HUES48 (cell line): ENCODE results near the gene CTXN2.

ENCODE experiments used
- H3K27ac ChIP-seq: one replicate; pipeline ENCODE4 v1.7.0; 2013; ENCODE audit warnings: low read depth, low read length, inconsistent platforms
- H3K27me3 ChIP-seq: 2 replicates; pipeline ENCODE4 v1.6.1; 2013; ENCODE audit warnings: mild to moderate bottlenecking, low read length; ENCODE audit not compliant: control insufficient read depth, insufficient read depth
- H3K36me3 ChIP-seq: 2 replicates; pipeline ENCODE4 v1.6.1; 2013; ENCODE audit warnings: low read length; ENCODE audit not compliant: control insufficient read depth, insufficient read depth
- H3K4me1 ChIP-seq: 2 replicates; pipeline ENCODE4 v1.6.1; 2013; ENCODE audit warnings: mild to moderate bottlenecking, low read length; ENCODE audit not compliant: control insufficient read depth, insufficient read depth
- H3K4me3 ChIP-seq: 2 replicates; pipeline ENCODE4 v1.5.1; 2013; ENCODE audit warnings: mild to moderate bottlenecking, low read depth, low read length
- H3K9ac ChIP-seq: 2 replicates; pipeline ENCODE4 v1.6.1; 2013; ENCODE audit warnings: mild to moderate bottlenecking, low read depth, low read length, moderate library complexity
- H3K9me3 ChIP-seq: 2 replicates; pipeline ENCODE4 v1.6.1; 2013; ENCODE audit warnings: low read length; ENCODE audit not compliant: control insufficient read depth, insufficient read depth

CTXN2 gene

GRCh38 chr15:48221885-48222284 lies 30.4 kb downstream of the CTXN2 start:
- Histone ChIP-seq H3K9me3 (no peaks in the 10 kb centered on the region), H3K4me3 (no peak overlapping the region), H3K36me3 (no peaks in the 10 kb centered on the region), H3K4me1 (no peaks in the 10 kb centered on the region), H3K9ac (no peak overlapping the region), H3K27me3 (no peaks in the 10 kb centered on the region), H3K27ac (no peak overlapping the region)

GRCh38 chr15:48222627-48223026 lies 31.2 kb downstream of the CTXN2 start:
- Histone ChIP-seq H3K36me3 (no peaks in the 10 kb centered on the region), H3K9ac (no peak overlapping the region), H3K9me3 (no peaks in the 10 kb centered on the region), H3K27me3 (no peaks in the 10 kb centered on the region), H3K4me1 (no peaks in the 10 kb centered on the region), H3K27ac (no peak overlapping the region), H3K4me3 (no peak overlapping the region)

DNA sequence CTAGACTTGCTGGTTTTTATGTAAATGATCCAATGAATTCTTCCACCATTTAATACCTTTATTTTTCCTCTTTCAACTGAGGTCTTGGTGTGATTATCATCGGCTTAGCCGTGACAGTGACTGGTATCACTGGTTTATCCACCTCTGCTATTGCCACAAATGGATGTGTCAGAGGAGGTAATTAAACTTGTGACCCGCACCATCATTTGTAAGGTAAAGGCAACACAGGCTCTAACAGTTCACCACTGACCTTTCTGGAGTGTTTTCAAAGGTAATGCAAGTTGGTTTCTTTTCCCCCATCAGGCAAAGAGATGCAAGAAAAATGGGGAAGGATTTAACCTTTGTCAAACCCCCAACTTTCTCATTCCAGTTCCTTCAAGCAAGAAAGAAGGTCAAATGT lies 34.3 kb downstream of the CTXN2 start:
- H3K27me3 ChIP-seq: no peaks in the 10 kb centered on the region
- H3K27ac ChIP-seq: no peak overlapping the region
- H3K9ac ChIP-seq: no peak overlapping the region
- H3K9me3 ChIP-seq: no peaks in the 10 kb centered on the region
- H3K4me3 ChIP-seq: no peak overlapping the region
- H3K4me1 ChIP-seq: no peaks in the 10 kb centered on the region
- no peaks in the 10 kb centered on the region for H3K36me3 ChIP-seq

- H3K4me3 ChIP-seq: no peak overlapping the region
- H3K27me3 ChIP-seq: no peaks in the 10 kb centered on the region
- no peak overlapping the region for H3K9ac ChIP-seq
- no peak overlapping the region for H3K27ac ChIP-seq
- H3K9me3 ChIP-seq: no peaks in the 10 kb centered on the region
- H3K36me3 ChIP-seq: no peaks in the 10 kb centered on the region
- H3K4me1 ChIP-seq: no peaks in the 10 kb centered on the region
Observed at GRCh38 chr15:48230498-48230897, 39.0 kb downstream of the CTXN2 start.

DNA sequence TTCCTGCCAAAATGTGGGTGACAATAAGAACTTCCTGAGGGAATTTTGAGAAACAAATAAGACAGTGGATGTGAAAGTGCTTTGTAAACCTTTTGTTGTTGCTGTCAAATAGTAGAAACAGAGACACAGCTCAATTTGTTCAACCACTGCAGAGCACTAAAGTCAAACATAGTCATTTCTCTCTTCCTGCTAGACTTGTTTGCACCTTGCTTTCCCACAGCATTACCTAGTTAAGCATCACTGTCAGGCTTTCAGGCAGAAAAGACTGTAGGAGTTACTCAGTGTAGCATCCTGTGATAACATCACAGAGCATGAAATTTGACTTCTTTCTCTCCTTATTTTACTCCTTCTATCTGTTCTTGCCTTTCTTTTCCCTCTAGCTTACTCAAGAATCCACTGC lies 41.8 kb downstream of the CTXN2 start:
- H3K4me3 ChIP-seq: no peak overlapping the region
- H3K27ac ChIP-seq: no peak overlapping the region
- H3K27me3 ChIP-seq: no peaks in the 10 kb centered on the region
- H3K4me1 ChIP-seq: no peaks in the 10 kb centered on the region
- no peaks in the 10 kb centered on the region for H3K36me3 ChIP-seq
- H3K9ac ChIP-seq: no peak overlapping the region
- no peaks in the 10 kb centered on the region for H3K9me3 ChIP-seq

- Histone ChIP-seq H3K4me3 (no peak overlapping the region), H3K36me3 (no peaks in the 10 kb centered on the region), H3K27ac (no peak overlapping the region), H3K4me1 (no peaks in the 10 kb centered on the region), H3K9ac (no peak overlapping the region), H3K27me3 (no peaks in the 10 kb centered on the region), H3K9me3 (no peaks in the 10 kb centered on the region)
Observed at GRCh38 chr15:48239334-48239733, 47.9 kb downstream of the CTXN2 start.

DNA sequence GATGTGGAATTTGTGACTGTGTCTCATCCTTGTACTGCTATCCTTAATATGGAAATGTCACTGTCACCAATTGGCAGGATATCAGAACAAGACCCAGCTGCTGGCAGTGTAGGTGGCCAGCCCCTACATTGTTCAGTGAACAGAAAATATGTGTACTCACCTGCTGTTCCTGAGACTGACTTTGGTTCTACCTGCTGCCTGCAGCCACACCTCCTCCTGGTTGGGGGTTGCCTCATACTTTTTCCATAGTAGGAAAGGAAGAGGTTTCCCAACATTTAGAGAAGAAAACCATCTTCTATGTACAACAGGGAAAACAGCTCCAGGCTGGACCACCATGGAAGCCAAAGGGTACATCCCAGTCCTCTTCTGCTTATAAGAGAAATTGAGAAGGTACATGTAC lies 50.5 kb downstream of the CTXN2 start:
- no peaks in the 10 kb centered on the region for H3K9me3 ChIP-seq
- no peak overlapping the region for H3K9ac ChIP-seq
- no peaks in the 10 kb centered on the region for H3K36me3 ChIP-seq
- H3K27me3 ChIP-seq: no peaks in the 10 kb centered on the region
- H3K4me3 ChIP-seq: no peak overlapping the region
- no peaks in the 10 kb centered on the region for H3K4me1 ChIP-seq
- H3K27ac ChIP-seq: no peak overlapping the region

- Histone ChIP-seq H3K36me3 (no peaks in the 10 kb centered on the region), H3K9ac (no peak overlapping the region), H3K9me3 (no peaks in the 10 kb centered on the region), H3K4me3 (no peak overlapping the region), H3K4me1 (no peaks in the 10 kb centered on the region), H3K27me3 (no peaks in the 10 kb centered on the region), H3K27ac (no peak overlapping the region)
Observed at GRCh38 chr15:48242535-48242934, 51.1 kb downstream of the CTXN2 start.

DNA sequence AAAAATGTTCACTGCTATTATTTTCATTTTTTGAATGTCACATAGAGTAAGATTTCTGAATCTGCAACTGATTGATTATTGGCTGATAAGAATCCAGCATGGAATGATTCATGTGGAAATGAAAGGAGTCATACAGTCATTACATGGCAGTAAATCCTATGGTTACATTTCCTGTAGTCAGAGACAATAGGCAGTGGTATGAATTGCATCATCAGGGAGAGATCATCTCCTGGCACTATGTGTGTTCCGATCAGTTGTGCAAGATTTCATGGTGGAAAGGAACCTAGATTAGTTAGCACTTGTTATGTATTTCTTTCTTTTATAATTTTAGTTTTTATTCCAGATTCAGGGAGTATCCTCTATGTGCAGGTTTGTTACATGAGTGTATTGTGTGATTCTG lies 53.5 kb downstream of the CTXN2 start:
- H3K4me1 ChIP-seq: no peaks in the 10 kb centered on the region

DNA sequence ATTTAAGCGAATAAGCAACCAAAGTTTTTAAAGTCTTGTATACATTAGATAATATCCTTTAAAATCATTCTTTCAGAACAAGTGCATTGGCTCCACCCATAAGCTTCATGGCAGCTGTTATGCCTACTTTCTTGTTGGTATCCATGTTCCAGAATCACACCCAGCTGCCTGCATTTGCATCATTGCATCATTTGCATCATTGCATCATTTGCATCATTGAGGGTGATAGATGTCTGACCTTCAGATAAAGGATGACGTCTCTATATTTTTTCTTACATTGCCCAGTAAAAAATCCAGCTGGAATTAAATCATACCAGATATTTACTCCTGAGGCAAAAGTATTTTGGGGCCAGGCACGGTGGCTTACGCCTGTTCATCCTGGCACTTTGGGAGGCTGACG lies 56.9 kb downstream of the CTXN2 start:
- Histone ChIP-seq H3K27me3 (no peaks in the 10 kb centered on the region), H3K27ac (no peak overlapping the region), H3K4me3 (no peak overlapping the region), H3K9me3 (no peaks in the 10 kb centered on the region), H3K36me3 (no peaks in the 10 kb centered on the region), H3K4me1 (peaks cover 4% of the 10 kb centered on the region), H3K9ac (no peak overlapping the region)

More for the DNA sequence above, 53.5 kb downstream of the CTXN2 start:
- no peak overlapping the region for H3K9ac ChIP-seq
- no peaks in the 10 kb centered on the region for H3K9me3 ChIP-seq
- H3K27me3 ChIP-seq: no peaks in the 10 kb centered on the region
- H3K27ac ChIP-seq: no peak overlapping the region
- no peak overlapping the region for H3K4me3 ChIP-seq
- no peaks in the 10 kb centered on the region for H3K36me3 ChIP-seq

- Histone ChIP-seq H3K9me3 (no peaks in the 10 kb centered on the region), H3K27me3 (no peaks in the 10 kb centered on the region), H3K4me3 (no peak overlapping the region), H3K4me1 (peaks cover 4% of the 10 kb centered on the region), H3K27ac (no peak overlapping the region), H3K36me3 (no peaks in the 10 kb centered on the region), H3K9ac (no peak overlapping the region)
Observed at GRCh38 chr15:48250640-48251076, 59.2 kb downstream of the CTXN2 start.

DNA sequence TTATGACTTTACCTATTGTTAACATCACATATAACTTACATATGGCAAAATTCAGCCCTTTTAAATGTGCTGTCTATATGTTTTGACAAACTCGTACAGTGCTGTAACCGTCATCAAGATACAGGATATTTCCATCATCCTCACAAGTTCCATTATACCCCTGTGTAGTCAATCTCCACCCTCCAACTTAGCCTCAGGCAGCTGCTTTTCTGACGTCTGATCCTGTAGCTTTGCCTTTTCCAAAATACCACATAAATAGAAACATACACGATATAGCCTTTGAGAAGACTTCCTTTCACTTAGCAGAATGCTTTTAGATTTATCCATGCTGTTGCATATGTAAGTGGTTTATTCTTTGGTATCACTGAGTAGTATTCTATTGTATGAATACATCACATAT lies 61.7 kb downstream of the CTXN2 start:
- no peak overlapping the region for H3K4me3 ChIP-seq
- no peak overlapping the region for H3K27ac ChIP-seq
- peaks cover 4% of the 10 kb centered on the region for H3K4me1 ChIP-seq
- H3K27me3 ChIP-seq: no peaks in the 10 kb centered on the region
- H3K9ac ChIP-seq: no peak overlapping the region
- H3K36me3 ChIP-seq: no peaks in the 10 kb centered on the region
- H3K9me3 ChIP-seq: no peaks in the 10 kb centered on the region
